GM12878 (cell line): ENCODE data around the gene SPG21. TPM values are rescaled to one million over a fixed set of nuclear protein-coding genes. Genes with fewer than 3 reads are reported as not detected.

Experiments used
- ATAC-seq: fragments of 200-7000 bp; cut with Tn5 transposase; 3 replicates; pipeline ENCODE4 v1.9.1; 2020; ENCODE audit warnings: mild to moderate bottlenecking, moderate library complexity
- BruUV-seq: library from RNA; stranded (reverse); fragments of 400-500 nt; replicated peaks from 2 replicates; lab custom pipeline; 2021; lab: Mats Ljungman, UMichigan
- CTCF ChIA-PET: fragments of 300-600 bp; sonication (Branson Sonifier 250); formaldehyde crosslinking; extraction: SDS; loops from one replicate; lab custom pipeline; 2021; ENCODE audit warnings: inconsistent platforms; lab: Yijun Ruan, JAX
- POLR2A ChIA-PET: fragments of 350-600 bp; formaldehyde crosslinking; extraction: SDS; loops from one replicate; lab custom pipeline; 2021; ENCODE audit warnings: inconsistent platforms; lab: Charles Lee
- RAD21 ChIA-PET: fragments of 300-600 bp; sonication (Branson Sonifier 250); formaldehyde crosslinking; loops from one replicate; lab custom pipeline; 2023; ENCODE audit warnings: antibody characterized with exemption; ENCODE audit not compliant: unreplicated experiment; lab: Charles Lee
- SMC1A ChIA-PET: fragments of 300-600 bp; sonication (Branson Sonifier 250); formaldehyde crosslinking; loops from one replicate; lab custom pipeline; 2023; ENCODE audit not compliant: unreplicated experiment, uncharacterized antibody; lab: Charles Lee
- DNase-seq: peaks from one replicate; pipeline ENCODE4 v3.0.0-alpha.2; 2011; ENCODE audit warnings: low read depth, low spot score
- FAIRE-seq: peaks from 3 replicates; lab custom pipeline; 2011; peaks lifted over from hg19 to GRCh38; lab: Jason Lieb, UNC
- H2AFZ ChIP-seq: 2 replicates; pipeline ENCODE4 v1.6.0; 2011; ENCODE audit warnings: low read depth, low read length, control low read depth; ENCODE audit not compliant: control insufficient read depth
- H3K27ac ChIP-seq: 2 replicates; pipeline ENCODE4 v1.5.1; 2011; ENCODE audit warnings: control low read depth; ENCODE audit not compliant: control insufficient read depth, insufficient read depth
- H3K27me3 ChIP-seq, 2 experiments: replicated peaks in 1 of 2; 2 replicates each; pipeline versions ENCODE4 v1.6.0 to v1.6.1; 2011; ENCODE audit warnings: low read length in 1 of 2; ENCODE audit not compliant: control insufficient read depth in 2 of 2, insufficient read depth in 2 of 2
- H3K36me3 ChIP-seq, 2 experiments: 2 replicates each; pipeline ENCODE4 v1.5.1; 2011; ENCODE audit warnings: low read length in 1 of 2; ENCODE audit not compliant: control insufficient read depth in 2 of 2, insufficient read depth in 2 of 2
- H3K4me1 ChIP-seq: 2 replicates; pipeline ENCODE4 v1.6.1; 2011; ENCODE audit warnings: mild to moderate bottlenecking, low read length, moderate library complexity, mixed read lengths; ENCODE audit not compliant: control insufficient read depth, insufficient read depth
- H3K4me2 ChIP-seq: 2 replicates; pipeline ENCODE4 v1.6.0; 2011; ENCODE audit warnings: control low read depth; ENCODE audit not compliant: control insufficient read depth, insufficient read depth
- H3K4me3 ChIP-seq: fragments of 200-600 bp; sonication (generic); 2 replicates; pipeline ENCODE4 v1.5.1; 2016
- H3K79me2 ChIP-seq: 2 replicates; pipeline ENCODE4 v1.6.0; 2011; ENCODE audit warnings: low read length; ENCODE audit not compliant: control insufficient read depth, insufficient read depth
- H3K9ac ChIP-seq: 2 replicates; pipeline ENCODE4 v1.8.0; 2011; ENCODE audit warnings: low read length, control low read depth, mixed read lengths; ENCODE audit not compliant: control insufficient read depth, insufficient read depth
- H3K9me3 ChIP-seq: replicated peaks from 3 replicates; pipeline ENCODE4 v1.5.1; 2011; ENCODE audit warnings: mild to moderate bottlenecking, low read length; ENCODE audit not compliant: control insufficient read depth, insufficient read depth
- H4K20me1 ChIP-seq: 2 replicates; pipeline ENCODE4 v1.6.0; 2011; ENCODE audit not compliant: control insufficient read depth, insufficient read depth
- BCL11A ChIP-seq: IDR thresholded peaks from 2 replicates; pipeline ENCODE4 v1.6.1; 2011; ENCODE audit warnings: low read depth, low read length
- CBFB ChIP-seq: IDR thresholded peaks from 2 replicates; pipeline ENCODE4 v1.6.1; 2016; ENCODE audit warnings: antibody characterized with exemption, low read depth
- CBX3 ChIP-seq: fragments of 200-600 bp; sonication (generic); IDR thresholded peaks from 2 replicates; pipeline ENCODE4 v1.6.1; 2016; ENCODE audit warnings: low read depth, borderline replicate concordance
- CBX5 ChIP-seq: sonication (generic); IDR thresholded peaks from 2 replicates; pipeline ENCODE4 v1.6.1; 2016; ENCODE audit warnings: low read depth, moderate library complexity, mild to moderate bottlenecking, inconsistent platforms
- CREB1 ChIP-seq: IDR thresholded peaks from 2 replicates; pipeline ENCODE4 v1.6.1; 2012; ENCODE audit warnings: low read depth, mild to moderate bottlenecking, inconsistent platforms
- EGR1 ChIP-seq, 2 experiments: IDR thresholded peaks; 1 replicate in 1 of 2; 2 replicates in 1 of 2; pipeline ENCODE4 v1.6.1; 2011 to 2012; ENCODE audit warnings: low read depth in 2 of 2, low read length in 2 of 2, borderline replicate concordance in 1 of 2, mild to moderate bottlenecking in 1 of 2, moderate library complexity in 1 of 2
- IRF4 ChIP-seq: IDR thresholded peaks from 2 replicates; pipeline ENCODE4 v1.6.1; 2011; ENCODE audit warnings: low read depth, low read length
- PBX3 ChIP-seq: IDR thresholded peaks from 2 replicates; pipeline ENCODE4 v1.6.1; 2011; ENCODE audit warnings: mild to moderate bottlenecking, low read depth, low read length, moderate library complexity; ENCODE audit not compliant: insufficient replicate concordance
- RCOR1 ChIP-seq: conservative IDR thresholded peaks from 2 replicates; pipeline ENCODE4 v1.6.1; 2012; ENCODE audit warnings: low read depth, low read length, improper control_type of control experiment
- RUNX3 ChIP-seq: IDR thresholded peaks from 2 replicates; pipeline ENCODE4 v1.6.1; 2012; ENCODE audit warnings: low read length, inconsistent platforms
- SIN3A ChIP-seq: IDR thresholded peaks from 2 replicates; pipeline ENCODE4 v1.6.1; 2012; ENCODE audit warnings: low read depth, low read length, improper control_type of control experiment
- TAF1 ChIP-seq: IDR thresholded peaks from 2 replicates; pipeline ENCODE4 v1.6.1; 2011; ENCODE audit warnings: mild to moderate bottlenecking, low read depth, low read length, borderline replicate concordance
- TCF7 ChIP-seq: IDR thresholded peaks from 2 replicates; pipeline ENCODE4 v1.6.1; 2014; ENCODE audit warnings: antibody characterized with exemption, borderline replicate concordance
- USF1 ChIP-seq: IDR thresholded peaks from 2 replicates; pipeline ENCODE4 v1.6.1; 2011; ENCODE audit warnings: borderline replicate concordance, low read depth, mild to moderate bottlenecking, moderate library complexity, mixed read lengths, low read length; ENCODE audit not compliant: insufficient read depth; ENCODE audit errors: extremely low read length
- ZBTB4 ChIP-seq: fragments of 450-650 bp; formaldehyde crosslinking; IDR thresholded peaks from 2 replicates; pipeline ENCODE4 v1.4.0; 2022; ENCODE audit warnings: mild to moderate bottlenecking, moderate library complexity
- ZSCAN29 ChIP-seq: fragments of 450-650 bp; IDR thresholded peaks from 2 replicates; pipeline ENCODE4 v1.6.1; 2017; ENCODE audit warnings: mild to moderate bottlenecking, moderate library complexity
- WGBS: methylation state at CpG from one replicate; pipeline ENCODE4 v1.1.6; 2016; ENCODE audit warnings: low lambda C conversion rate; ENCODE audit not compliant: insufficient replicate concordance, insufficient coverage; ENCODE audit errors: missing lambda C conversion rate; 5-methylcytosine and 5-hydroxymethylcytosine counted together
- in situ Hi-C: fragments of 300-500 bp; cut with MboI; formaldehyde crosslinking; loops from 9 replicates; pipeline ENCODE4 v1.14.3; 2018; ENCODE audit warnings: mixed read lengths
- intact Hi-C: fragments of 100-400 bp; cut with micrococcal nuclease; formaldehyde crosslinking; loops from one replicate; pipeline ENCODE4 v1.14.2; 2022; ENCODE audit not compliant: unreplicated experiment
- polyA plus RNA-seq, 11 experiments: library from polyadenylated mRNA; depleted of rRNA in 4 of 11; unstranded in 6 of 11; stranded (reverse) in 5 of 11; fragments of >200 nt; fragmentation: Nextera tagmentation in 4 of 11; fragmentation: Illumina TruSeq in 1 of 11; extraction: Ambion mirVana in 4 of 11; extraction: Trizol in 1 of 11; gene quantifications; 1 replicate in 1 of 11; 2 replicates in 10 of 11; pipeline versions ENCODE4 v1.2.1 to v1.2.3, GENCODE V29; 2011 to 2016; ENCODE audit warnings: inconsistent platforms in 2 of 11, missing spikeins in 2 of 11, low read depth in 1 of 11
- total RNA-seq, 4 experiments: library from RNA; depleted of rRNA in 3 of 4; stranded (reverse); fragments of >200 nt in 3 of 4; fragmentation: Illumina TruSeq in 1 of 4; extraction: Trizol in 1 of 4; gene quantifications; 2 replicates each; pipeline versions ENCODE4 v1.2.1 to v1.2.3, GENCODE V29; 2013 to 2021

SPG21 gene
- total and polyA plus RNA-seq, 10 of the 15 experiments (the other 5 are each of a cell fraction or from before 2014, with no cell fraction given): 25.5 to 116 (median 68.0) TPM

GRCh38 chr15:64975390-64975789, 14.3 kb downstream of the SPG21 start:
- H3K27ac ChIP-seq: no peak overlapping the region
- SMC1A ChIA-PET: interaction anchor here (2.4 kb wide), 1 partner anchor 10 kb away, joined by 5 read pairs; no protein-coding TSS in a partner anchor
- peaks cover 0 to 28% of the 10 kb centered on the region in 2 experiments; a peak in 3 of 4 replicates for H3K36me3 ChIP-seq
- no peak overlapping the region for H3K4me2 ChIP-seq
- in situ Hi-C loops (no loop called here), intact Hi-C loops (no loop called here)
- CTCF ChIA-PET: interaction anchor here (0.6 kb wide), 1 partner anchor 53 kb away, joined by 3 read pairs; no protein-coding TSS in a partner anchor
- H3K4me3 ChIP-seq: no peak overlapping the region
- RAD21 ChIA-PET: no interaction called here
- H2AFZ ChIP-seq: no peak overlapping the region
- no peaks in the 10 kb centered on the region for H3K9me3 ChIP-seq
- H3K79me2 ChIP-seq: no peaks in the 10 kb centered on the region
- POLR2A ChIA-PET: interaction anchor here (0.7 kb wide), 1 partner anchor 310 kb away, joined by 3 read pairs; no protein-coding TSS in a partner anchor
- no peak overlapping the region for H3K9ac ChIP-seq
- BruUV-seq: no TSS peak
- DNase-seq (no peak), FAIRE-seq (no peak), ATAC-seq (no peak)
- H3K4me1 ChIP-seq: no peaks in the 10 kb centered on the region
- H3K27me3 ChIP-seq: no peaks in the 10 kb centered on the region
- WGBS: 84% methylated on average over 5 of the region's 5 CpGs
- no peaks in the 10 kb centered on the region for H4K20me1 ChIP-seq
- TF ChIP-seq IRF4 (no peak), RUNX3 (no peak), SIN3A (no peak), CBFB (no peak), ZSCAN29 (no peak), TCF7 (no peak), TAF1 (no peak), PBX3 (no peak), EGR1 (IDR thresholded peaks at IDR 0.05; ENCODE audit: borderline replicate concordance in 1 of 2, low read depth in 2 of 2, low read length in 2 of 2) (no peak), BCL11A (no peak), ZBTB4 (CRISPR knock-in tag) (no peak), USF1 (no peak), CREB1 (no peak), CBX5 (no peak), CBX3 (no peak), RCOR1 (no peak)
